Neural cell (in vitro differentiated cells): ENCODE results near the gene CANX.
A peak's percentile ranks its signal among the peaks of the same experiment; 100 is the strongest.

Experiments
- EZH2 ChIP-seq: fragments of 200-600, 300-800 bp; shearing (Covaris generic), sonication (generic); IDR thresholded peaks from 2 replicates; pipeline ENCODE4 v1.6.1; 2014; ENCODE audit warnings: antibody characterized with exemption, low read length, borderline replicate concordance, mild to moderate bottlenecking; ENCODE audit not compliant: insufficient read depth, poor library complexity, severe bottlenecking
- POLR2AphosphoS5 ChIP-seq: IDR thresholded peaks from 2 replicates; pipeline ENCODE4 v1.6.1; 2012
- TAF1 ChIP-seq: IDR thresholded peaks from 2 replicates; pipeline ENCODE4 v1.6.1; 2012; ENCODE audit warnings: low read depth
- TF ChIP-seq, protein P1 (sequence below): fragments of 450-650 bp; IDR thresholded peaks from 2 replicates; pipeline ENCODE4 v1.5.1; 2014; ENCODE audit warnings: antibody characterized with exemption, mild to moderate bottlenecking, moderate library complexity; ENCODE audit not compliant: poor library complexity, severe bottlenecking

DNA sequence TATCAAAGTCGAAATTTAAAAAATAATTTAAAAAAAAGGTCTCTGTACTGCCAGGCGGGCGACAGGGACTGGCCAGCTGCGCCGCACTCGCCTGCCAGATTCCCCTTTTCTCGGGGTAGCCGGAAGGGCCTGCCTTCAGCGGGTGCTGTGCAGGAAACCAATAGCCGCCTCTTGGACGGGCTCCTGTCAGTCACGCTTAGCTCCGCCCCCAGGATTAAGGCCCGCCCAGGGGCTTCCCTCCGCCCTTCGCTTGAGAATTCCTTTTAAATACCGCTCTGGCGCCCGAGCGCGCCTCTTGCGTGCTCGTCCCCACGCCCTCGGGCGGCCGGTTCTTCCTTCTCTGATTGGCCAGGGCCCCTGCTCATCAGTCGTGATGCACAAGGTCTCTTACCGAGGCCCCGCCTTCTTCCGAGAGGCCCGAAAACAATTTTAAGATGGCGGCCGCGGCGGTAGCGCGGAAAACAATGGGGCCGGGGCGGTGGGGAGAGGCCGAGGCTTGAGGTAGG is 33.7 kb downstream of the CANX start, which contains the start of gene MAML1:
- TF ChIP-seq EZH2 = no peak
- peak; percentile 100 for TF ChIP-seq TAF1
- TF ChIP-seq, protein P1, sequence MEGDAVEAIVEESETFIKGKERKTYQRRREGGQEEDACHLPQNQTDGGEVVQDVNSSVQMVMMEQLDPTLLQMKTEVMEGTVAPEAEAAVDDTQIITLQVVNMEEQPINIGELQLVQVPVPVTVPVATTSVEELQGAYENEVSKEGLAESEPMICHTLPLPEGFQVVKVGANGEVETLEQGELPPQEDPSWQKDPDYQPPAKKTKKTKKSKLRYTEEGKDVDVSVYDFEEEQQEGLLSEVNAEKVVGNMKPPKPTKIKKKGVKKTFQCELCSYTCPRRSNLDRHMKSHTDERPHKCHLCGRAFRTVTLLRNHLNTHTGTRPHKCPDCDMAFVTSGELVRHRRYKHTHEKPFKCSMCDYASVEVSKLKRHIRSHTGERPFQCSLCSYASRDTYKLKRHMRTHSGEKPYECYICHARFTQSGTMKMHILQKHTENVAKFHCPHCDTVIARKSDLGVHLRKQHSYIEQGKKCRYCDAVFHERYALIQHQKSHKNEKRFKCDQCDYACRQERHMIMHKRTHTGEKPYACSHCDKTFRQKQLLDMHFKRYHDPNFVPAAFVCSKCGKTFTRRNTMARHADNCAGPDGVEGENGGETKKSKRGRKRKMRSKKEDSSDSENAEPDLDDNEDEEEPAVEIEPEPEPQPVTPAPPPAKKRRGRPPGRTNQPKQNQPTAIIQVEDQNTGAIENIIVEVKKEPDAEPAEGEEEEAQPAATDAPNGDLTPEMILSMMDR = no peak
- TF ChIP-seq POLR2AphosphoS5 = peak; percentile 92
